Retinal pigment epithelial cell (primary cell): Measurements from ENCODE around the gene RBM23.
"Not testable (repeated sequence)": the region's sequence is repeated elsewhere in the genome, so short reads cannot be mapped to it uniquely, and the experiment has no call there.

Experiments used
- DNase-seq: peaks from one replicate; pipeline ENCODE4 v3.0.0-alpha.2; 2010; ENCODE audit warnings: low read depth
- H3K4me3 ChIP-seq: 2 replicates; pipeline ENCODE4 v1.5.1; 2011; ENCODE audit warnings: mild to moderate bottlenecking, low read length, control low read depth, moderate library complexity
- CTCF ChIP-seq: conservative IDR thresholded peaks from 2 replicates; pipeline ENCODE4 v1.5.1; 2011; ENCODE audit warnings: low read depth, low read length, control low read depth, inconsistent platforms

RBM23 gene

GRCh38 chr14:22915886-22916521 is 2.9 kb downstream of the RBM23 start:
- no peak overlapping the region for H3K4me3 ChIP-seq
- no peak for TF ChIP-seq CTCF
- no peak for DNase-seq

DNA sequence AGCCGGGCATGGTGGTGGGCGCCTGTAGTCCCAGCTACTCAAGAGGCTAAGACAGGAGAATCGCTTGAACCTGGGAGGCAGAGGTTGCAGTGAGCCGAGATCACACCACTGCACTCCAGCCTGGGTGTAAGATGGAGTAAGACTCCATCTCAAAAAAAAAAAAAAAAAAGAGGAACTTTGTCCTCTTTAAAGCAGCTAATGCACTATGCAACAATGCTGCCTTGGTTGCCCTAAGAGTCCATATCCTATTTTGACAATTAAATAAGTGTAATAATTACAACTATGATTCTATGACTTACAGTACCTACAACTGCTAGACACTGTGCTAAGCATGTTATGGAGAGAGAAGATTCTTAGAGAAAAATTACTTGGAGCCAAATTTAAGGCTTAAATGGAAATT is 4.1 kb downstream of the RBM23 start:
- DNase-seq = not testable (repeated sequence)

GRCh38 chr14:22910916-22911315 is 8.0 kb downstream of the RBM23 start:
- DNase-seq = no peak
- H3K4me3 ChIP-seq = no peak overlapping the region
- TF ChIP-seq CTCF = no peak

More for the DNA sequence above, 4.1 kb downstream of the RBM23 start:
- not testable (repeated sequence) for H3K4me3 ChIP-seq

GRCh38 chr14:22908601-22909000 is 10.3 kb downstream of the RBM23 start:
- TF ChIP-seq CTCF = no peak
- H3K4me3 ChIP-seq = no peak overlapping the region
- no peak for DNase-seq

DNA sequence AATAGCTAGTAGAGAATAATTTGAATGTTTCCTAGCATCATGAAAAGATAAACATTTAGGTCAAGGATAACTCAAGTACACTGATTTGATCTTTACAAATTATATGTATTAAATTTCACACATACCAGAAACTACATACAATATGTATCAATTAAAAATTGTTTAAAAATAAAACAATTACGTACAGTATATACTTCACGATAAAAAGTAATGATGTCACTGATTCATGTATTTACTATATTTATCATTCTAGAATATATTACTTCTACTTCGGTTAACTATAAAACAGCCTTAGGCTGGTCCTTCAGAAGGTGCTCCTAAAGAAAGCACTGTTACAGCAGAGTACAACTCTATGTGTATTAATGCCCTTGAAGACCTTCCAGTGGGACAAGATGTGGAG is 11.5 kb downstream of the RBM23 start:
- no peak for TF ChIP-seq CTCF
- DNase-seq = no peak
- no peak overlapping the region for H3K4me3 ChIP-seq

DNA sequence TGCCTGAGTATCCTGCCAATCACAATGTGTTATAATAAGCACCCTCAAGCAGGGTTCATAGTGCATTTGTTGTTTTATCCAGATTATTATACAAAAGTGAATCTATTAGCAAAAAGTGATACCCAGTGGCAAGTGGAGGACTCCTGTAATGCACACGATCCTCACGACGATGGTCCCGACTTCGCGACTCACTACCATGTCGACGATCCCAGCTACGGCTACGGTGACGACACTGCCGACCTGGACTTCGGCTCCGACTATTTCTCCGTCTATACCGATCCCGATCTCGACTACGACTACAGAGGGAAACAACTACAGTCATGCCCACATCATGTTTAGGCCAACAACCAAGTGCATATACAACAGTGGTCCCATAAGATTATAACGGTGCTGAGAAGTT is 12.9 kb downstream of the RBM23 start:
- no peak for DNase-seq
- no peak overlapping the region for H3K4me3 ChIP-seq
- no peak for TF ChIP-seq CTCF

GRCh38 chr14:22905627-22906026 is 13.3 kb downstream of the RBM23 start:
- DNase-seq = no peak
- H3K4me3 ChIP-seq = no peak overlapping the region
- TF ChIP-seq CTCF = no peak

DNA sequence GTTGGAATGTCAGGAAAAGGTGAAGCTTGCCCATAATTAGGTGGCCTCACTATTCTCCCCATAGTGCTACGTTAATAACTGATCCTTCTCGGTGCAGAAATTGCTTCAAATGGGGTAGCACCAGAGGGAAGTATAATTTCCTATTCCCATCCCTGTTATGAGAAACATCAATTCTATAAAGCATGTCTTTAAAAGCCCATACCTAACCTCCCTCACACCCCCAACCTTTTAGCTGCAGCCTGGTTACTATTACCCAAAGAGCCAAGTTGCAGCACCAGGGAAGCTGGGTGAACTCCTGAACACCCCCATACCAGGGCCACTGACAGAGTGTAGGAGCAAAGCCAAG is 15.2 kb downstream of the RBM23 start:
- no peak for TF ChIP-seq CTCF
- no peak for DNase-seq
- H3K4me3 ChIP-seq = no peak overlapping the region
